SK-N-SH treated with all-trans-retinoic acid at 6 μM for 48 hours (cell line): ENCODE data around the gene SOX12.

Experiments used
- SNAI2 ChIP-seq: fragments of 250-450 bp; sonication (Bioruptor Pico); IDR thresholded peaks from 2 replicates; pipeline ENCODE4 v1.5.0; 2020; ENCODE audit warnings: mild to moderate bottlenecking, moderate library complexity
- TCF4 ChIP-seq: fragments of 250-450 bp; sonication (Bioruptor Pico); IDR thresholded peaks from 2 replicates; pipeline ENCODE4 v1.8.0; 2021; ENCODE audit warnings: mild to moderate bottlenecking, moderate library complexity, borderline replicate concordance
- ZC3H10 ChIP-seq: fragments of 250-450 bp; sonication (Bioruptor Pico); IDR thresholded peaks from 2 replicates; pipeline ENCODE4 v1.5.1; 2021; ENCODE audit warnings: mild to moderate bottlenecking, moderate library complexity
- TF ChIP-seq, protein P1 (sequence below): fragments of 250-450 bp; sonication (Bioruptor Pico); IDR thresholded peaks from 2 replicates; pipeline ENCODE4 v1.5.1; 2021; ENCODE audit warnings: mild to moderate bottlenecking, moderate library complexity

DNA sequence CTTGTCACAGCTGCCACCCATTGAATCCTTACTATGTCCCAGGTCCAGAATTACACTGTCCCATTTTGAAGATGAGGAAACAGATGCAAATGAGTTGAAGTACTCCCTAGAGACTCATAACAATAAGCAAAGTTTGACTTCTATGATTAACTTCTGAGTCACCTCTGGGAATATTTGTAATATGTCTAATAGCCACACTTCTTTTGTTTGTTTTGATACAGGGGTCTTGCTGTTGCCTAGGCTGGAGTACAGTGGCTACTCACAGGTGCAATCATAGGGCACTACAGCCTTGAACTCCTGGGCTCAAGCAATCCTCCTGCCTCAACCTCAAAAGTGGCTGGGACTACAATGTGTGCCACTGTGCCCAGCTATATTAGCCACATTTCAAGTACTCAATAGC, 11.4 kb upstream of the SOX12 start:
- no peak for TF ChIP-seq ZC3H10 (CRISPR knock-in tag)
- TF ChIP-seq TCF4: no peak
- no peak for TF ChIP-seq SNAI2 (CRISPR knock-in tag)
- TF ChIP-seq, protein P1, sequence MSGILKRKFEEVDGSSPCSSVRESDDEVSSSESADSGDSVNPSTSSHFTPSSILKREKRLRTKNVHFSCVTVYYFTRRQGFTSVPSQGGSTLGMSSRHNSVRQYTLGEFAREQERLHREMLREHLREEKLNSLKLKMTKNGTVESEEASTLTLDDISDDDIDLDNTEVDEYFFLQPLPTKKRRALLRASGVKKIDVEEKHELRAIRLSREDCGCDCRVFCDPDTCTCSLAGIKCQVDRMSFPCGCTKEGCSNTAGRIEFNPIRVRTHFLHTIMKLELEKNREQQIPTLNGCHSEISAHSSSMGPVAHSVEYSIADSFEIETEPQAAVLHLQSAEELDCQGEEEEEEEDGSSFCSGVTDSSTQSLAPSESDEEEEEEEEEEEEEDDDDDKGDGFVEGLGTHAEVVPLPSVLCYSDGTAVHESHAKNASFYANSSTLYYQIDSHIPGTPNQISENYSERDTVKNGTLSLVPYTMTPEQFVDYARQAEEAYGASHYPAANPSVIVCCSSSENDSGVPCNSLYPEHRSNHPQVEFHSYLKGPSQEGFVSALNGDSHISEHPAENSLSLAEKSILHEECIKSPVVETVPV (CRISPR knock-in tag): no peak
